Mesenchymal stem cell (in vitro differentiated cells and primary cell): Measurements from ENCODE around the gene FAM184A.

Experiments used
- DNase-seq: peaks from one replicate; pipeline ENCODE4 v3.0.0-alpha.2; 2013
- H2AFZ ChIP-seq: one replicate; pipeline ENCODE4 v1.6.1; 2013; ENCODE audit warnings: low read depth, mild to moderate bottlenecking, control low read depth, inconsistent platforms, low read length, moderate library complexity
- H2AK5ac ChIP-seq: 2 replicates; pipeline ENCODE4 v1.6.1; 2013; ENCODE audit warnings: low read length, moderate library complexity, mild to moderate bottlenecking, inconsistent platforms; ENCODE audit not compliant: severe bottlenecking
- H2BK120ac ChIP-seq: one replicate; pipeline ENCODE4 v1.6.1; 2013; ENCODE audit warnings: low read depth, mild to moderate bottlenecking, inconsistent platforms, low read length, moderate library complexity
- H2BK12ac ChIP-seq, 2 experiments: one replicate each; pipeline ENCODE4 v1.6.1; 2013; ENCODE audit warnings: inconsistent platforms in 2 of 2, low read length in 2 of 2, mild to moderate bottlenecking in 2 of 2, moderate library complexity in 2 of 2, control low read depth in 1 of 2
- H2BK15ac ChIP-seq: one replicate; pipeline ENCODE4 v1.6.1; 2013; ENCODE audit warnings: mild to moderate bottlenecking, low read depth, inconsistent platforms; ENCODE audit not compliant: poor library complexity, severe bottlenecking
- H2BK5ac ChIP-seq: 2 replicates; pipeline ENCODE4 v1.6.1; 2013; ENCODE audit warnings: low read depth, mild to moderate bottlenecking, low read length, control low read depth, inconsistent platforms; ENCODE audit not compliant: poor library complexity, severe bottlenecking
- H3K14ac ChIP-seq, 2 experiments: one replicate each; pipeline ENCODE4 v1.6.1; 2013; ENCODE audit warnings: inconsistent platforms in 2 of 2, low read length in 2 of 2, control low read depth in 1 of 2, mild to moderate bottlenecking in 1 of 2, moderate library complexity in 1 of 2
- H3K18ac ChIP-seq, 2 experiments: one replicate each; pipeline ENCODE4 v1.6.1; 2013; ENCODE audit warnings: inconsistent platforms in 2 of 2, low read length in 2 of 2, control low read depth in 1 of 2, low read depth in 1 of 2, mild to moderate bottlenecking in 1 of 2
- H3K23ac ChIP-seq, 2 experiments: one replicate each; pipeline ENCODE4 v1.6.1; 2013; ENCODE audit warnings: inconsistent platforms in 2 of 2, low read length in 2 of 2, mild to moderate bottlenecking in 2 of 2, moderate library complexity in 2 of 2, control low read depth in 1 of 2
- H3K27ac ChIP-seq: 2 replicates; pipeline ENCODE4 v1.5.1; 2013; ENCODE audit warnings: mild to moderate bottlenecking, moderate library complexity, low read length, control low read depth, inconsistent platforms; ENCODE audit not compliant: poor library complexity, severe bottlenecking
- H3K27me3 ChIP-seq, 2 experiments: 2 replicates each; pipeline versions ENCODE4 v1.6.1 to v1.7.0; 2013; ENCODE audit warnings: low read length in 2 of 2, mild to moderate bottlenecking in 2 of 2, moderate library complexity in 2 of 2, control low read depth in 1 of 2, inconsistent platforms in 1 of 2; ENCODE audit not compliant: control insufficient read depth in 1 of 2, insufficient read depth in 1 of 2
- H3K36me3 ChIP-seq, 2 experiments: 2 replicates each; pipeline versions ENCODE4 v1.6.1 to v1.7.0; 2013; ENCODE audit warnings: low read length in 2 of 2, control low read depth in 1 of 2, inconsistent platforms in 1 of 2, low read depth in 1 of 2, mild to moderate bottlenecking in 1 of 2; ENCODE audit not compliant: insufficient read depth in 2 of 2, control insufficient read depth in 1 of 2
- H3K4ac ChIP-seq, 2 experiments: one replicate each; pipeline ENCODE4 v1.6.1; 2013; ENCODE audit warnings: inconsistent platforms in 2 of 2, low read length in 2 of 2, mild to moderate bottlenecking in 2 of 2, moderate library complexity in 2 of 2, control low read depth in 1 of 2, low read depth in 1 of 2
- H3K4me1 ChIP-seq: 2 replicates; pipeline ENCODE4 v1.6.1; 2013; ENCODE audit warnings: low read depth, low read length, control low read depth; ENCODE audit not compliant: control insufficient read depth, insufficient read depth
- H3K4me2 ChIP-seq: 2 replicates; pipeline ENCODE4 v1.6.1; 2013; ENCODE audit warnings: low read length, mild to moderate bottlenecking, inconsistent platforms; ENCODE audit not compliant: poor library complexity, severe bottlenecking
- H3K4me3 ChIP-seq, 2 experiments: 2 replicates each; pipeline versions ENCODE4 v1.5.1 to v1.7.0; 2013; ENCODE audit warnings: low read length in 2 of 2, mild to moderate bottlenecking in 2 of 2, control low read depth in 1 of 2, low read depth in 1 of 2; ENCODE audit not compliant: insufficient read depth in 1 of 2
- H3K79me1 ChIP-seq: replicated peaks from 2 replicates; pipeline ENCODE4 v1.6.1; 2013; ENCODE audit warnings: mild to moderate bottlenecking, control low read depth, low read length, inconsistent platforms; ENCODE audit not compliant: poor library complexity, severe bottlenecking
- H3K9ac ChIP-seq: 2 replicates; pipeline ENCODE4 v1.7.0; 2013; ENCODE audit warnings: mild to moderate bottlenecking, low read length, moderate library complexity
- H3K9me3 ChIP-seq: 2 replicates; pipeline ENCODE4 v1.7.0; 2013; ENCODE audit warnings: mild to moderate bottlenecking, low read length; ENCODE audit not compliant: control insufficient read depth
- H4K8ac ChIP-seq: one replicate; pipeline ENCODE4 v1.6.1; 2013; ENCODE audit warnings: inconsistent platforms, mild to moderate bottlenecking, low read length, moderate library complexity
- H4K91ac ChIP-seq: one replicate; pipeline ENCODE4 v1.6.1; 2013; ENCODE audit warnings: mild to moderate bottlenecking, low read length, inconsistent platforms
- WGBS: methylation state at CpG from one replicate; pipeline ENCODE4 v1.1.7; 2013; ENCODE audit warnings: mixed read lengths; 5-methylcytosine and 5-hydroxymethylcytosine counted together

FAM184A gene

GRCh38 chr6:119108076-119108475, 29.6 kb upstream of the FAM184A start:
- Histone ChIP-seq H2BK5ac (no peak overlapping the region), H3K4me1 (no peaks in the 10 kb centered on the region), H2BK12ac (no peak overlapping the region), H3K9ac (no peak overlapping the region), H3K23ac (no peak overlapping the region), H4K91ac (no peak overlapping the region), H2BK120ac (no peak overlapping the region), H2AK5ac (no peak overlapping the region), H3K4ac (no peak overlapping the region), H3K27ac (no peak overlapping the region), H3K4me2 (no peak overlapping the region), H3K36me3 (no peaks in the 10 kb centered on the region), H3K14ac (no peak overlapping the region), H2AFZ (no peak overlapping the region), H3K27me3 (peaks cover 0 to 4% of the 10 kb centered on the region in 2 experiments), H3K79me1 (no peaks in the 10 kb centered on the region), H3K9me3 (no peaks in the 10 kb centered on the region), H4K8ac (no peak overlapping the region), H2BK15ac (no peak overlapping the region), H3K18ac (no peak overlapping the region), H3K4me3 (no peak overlapping the region)
- DNase-seq = no peak
- 64% methylated on average over 3 of the region's 3 CpGs for WGBS

- Histone ChIP-seq H3K9ac (no peak overlapping the region), H2AFZ (no peak overlapping the region), H2BK15ac (no peak overlapping the region), H3K23ac (no peak overlapping the region), H4K8ac (no peak overlapping the region), H3K4me2 (no peak overlapping the region), H2BK12ac (no peak overlapping the region), H2AK5ac (no peak overlapping the region), H3K79me1 (no peaks in the 10 kb centered on the region), H3K9me3 (no peaks in the 10 kb centered on the region), H2BK120ac (no peak overlapping the region), H3K14ac (no peak overlapping the region), H3K27ac (no peak overlapping the region), H3K36me3 (no peaks in the 10 kb centered on the region), H3K4me3 (no peak overlapping the region), H3K18ac (no peak overlapping the region), H3K4me1 (no peaks in the 10 kb centered on the region), H3K27me3 (peaks cover 0 to 4% of the 10 kb centered on the region in 2 experiments), H4K91ac (no peak overlapping the region), H2BK5ac (no peak overlapping the region), H3K4ac (no peak overlapping the region)
- 88% methylated on average over 3 of the region's 5 CpGs for WGBS
- DNase-seq = no peak
These were observed 26.8 kb upstream of the FAM184A start for GRCh38 chr6:119105282-119105681.

GRCh38 chr6:119102901-119103300, 24.4 kb upstream of the FAM184A start:
- H2AK5ac ChIP-seq = no peak overlapping the region
- no peak overlapping the region for H2BK120ac ChIP-seq
- no peak overlapping the region for H3K27ac ChIP-seq
- no peak overlapping the region for H2BK15ac ChIP-seq
- H3K4me2 ChIP-seq = no peak overlapping the region
- no peaks in the 10 kb centered on the region for H3K9me3 ChIP-seq
- no peak overlapping the region for H2AFZ ChIP-seq
- H4K91ac ChIP-seq = no peak overlapping the region
- no peak overlapping the region for H3K9ac ChIP-seq
- no peak overlapping the region for H3K23ac ChIP-seq
- WGBS = 100% methylated on average over 1 of the region's 2 CpGs
- no peaks in the 10 kb centered on the region for H3K4me1 ChIP-seq
- H3K4ac ChIP-seq = no peak overlapping the region
- no peak overlapping the region for H2BK5ac ChIP-seq
- no peak for DNase-seq
- H3K18ac ChIP-seq = no peak overlapping the region
- H3K14ac ChIP-seq = no peak overlapping the region
- H4K8ac ChIP-seq = no peak overlapping the region
- H3K79me1 ChIP-seq = no peaks in the 10 kb centered on the region
- H3K27me3 ChIP-seq = no peaks in the 10 kb centered on the region
- no peaks in the 10 kb centered on the region for H3K36me3 ChIP-seq
- no peak overlapping the region for H3K4me3 ChIP-seq
- no peak overlapping the region for H2BK12ac ChIP-seq

GRCh38 chr6:119100115-119100514, 21.7 kb upstream of the FAM184A start:
- H2BK5ac ChIP-seq = no peak overlapping the region
- H3K27me3 ChIP-seq = no peaks in the 10 kb centered on the region
- H3K18ac ChIP-seq = no peak overlapping the region
- 81% methylated on average over 1 of the region's 1 CpG for WGBS
- H2AK5ac ChIP-seq = no peak overlapping the region
- H2BK15ac ChIP-seq = no peak overlapping the region
- H2AFZ ChIP-seq = no peak overlapping the region
- no peak overlapping the region for H3K23ac ChIP-seq
- H3K4me1 ChIP-seq = no peaks in the 10 kb centered on the region
- H3K36me3 ChIP-seq = no peaks in the 10 kb centered on the region
- H3K27ac ChIP-seq = no peak overlapping the region
- H2BK120ac ChIP-seq = no peak overlapping the region
- no peak for DNase-seq
- H3K9ac ChIP-seq = no peak overlapping the region
- no peaks in the 10 kb centered on the region for H3K79me1 ChIP-seq
- H3K9me3 ChIP-seq = no peaks in the 10 kb centered on the region
- no peak overlapping the region for H4K8ac ChIP-seq
- H4K91ac ChIP-seq = no peak overlapping the region
- H3K4me3 ChIP-seq = no peak overlapping the region
- no peak overlapping the region for H3K4me2 ChIP-seq
- H2BK12ac ChIP-seq = no peak overlapping the region
- H3K4ac ChIP-seq = no peak overlapping the region
- H3K14ac ChIP-seq = no peak overlapping the region
